Osteocyte (in vitro differentiated cells): Measurements from ENCODE around the gene NSRP1. TPM values are rescaled to one million over a fixed set of nuclear protein-coding genes. Genes with fewer than 3 reads are reported as not detected.
"Not testable (repeated sequence)": the region's sequence is repeated elsewhere in the genome, so short reads cannot be mapped to it uniquely, and the experiment has no call there.

Experiments used
- DNase-seq: peaks from one replicate; pipeline ENCODE4 v3.0.0; 2021; ENCODE audit warnings: mixed read lengths; ENCODE audit not compliant: unreplicated experiment; ENCODE audit errors: extremely low spot score
- H3K27ac Mint-ChIP-seq: one replicate; pipeline ENCODE4 v1.8.0; 2021; ENCODE audit warnings: mild to moderate bottlenecking, mixed read lengths; ENCODE audit not compliant: unreplicated experiment
- H3K27me3 Mint-ChIP-seq: one replicate; pipeline ENCODE4 v1.8.0; 2021; ENCODE audit warnings: mixed read lengths; ENCODE audit not compliant: unreplicated experiment
- H3K36me3 Mint-ChIP-seq: one replicate; pipeline ENCODE4 v1.8.0; 2021; ENCODE audit warnings: mixed read lengths; ENCODE audit not compliant: unreplicated experiment
- H3K4me1 Mint-ChIP-seq: one replicate; pipeline ENCODE4 v1.8.0; 2021; ENCODE audit warnings: mixed read lengths; ENCODE audit not compliant: unreplicated experiment
- H3K4me3 Mint-ChIP-seq: one replicate; pipeline ENCODE4 v1.8.0; 2021; ENCODE audit warnings: mild to moderate bottlenecking, moderate library complexity, mixed read lengths; ENCODE audit not compliant: unreplicated experiment
- H3K9me3 Mint-ChIP-seq: one replicate; pipeline ENCODE4 v1.8.0; 2021; ENCODE audit warnings: mixed read lengths; ENCODE audit not compliant: unreplicated experiment
- total RNA-seq: library from RNA; stranded (reverse); gene quantifications from 2 replicates; pipeline ENCODE4 v1.2.1, GENCODE V29; 2021
- TF ChIP-seq, protein P1 (sequence below): fragments of 200-600 bp; sonication (generic); IDR thresholded peaks from 2 replicates; pipeline ENCODE4 v1.5.0; 2021; ENCODE audit warnings: antibody characterized with exemption, mild to moderate bottlenecking, moderate library complexity

The NSRP1 gene
- total RNA-seq, 1 donor from 2014 or later, result 26.5 TPM

DNA sequence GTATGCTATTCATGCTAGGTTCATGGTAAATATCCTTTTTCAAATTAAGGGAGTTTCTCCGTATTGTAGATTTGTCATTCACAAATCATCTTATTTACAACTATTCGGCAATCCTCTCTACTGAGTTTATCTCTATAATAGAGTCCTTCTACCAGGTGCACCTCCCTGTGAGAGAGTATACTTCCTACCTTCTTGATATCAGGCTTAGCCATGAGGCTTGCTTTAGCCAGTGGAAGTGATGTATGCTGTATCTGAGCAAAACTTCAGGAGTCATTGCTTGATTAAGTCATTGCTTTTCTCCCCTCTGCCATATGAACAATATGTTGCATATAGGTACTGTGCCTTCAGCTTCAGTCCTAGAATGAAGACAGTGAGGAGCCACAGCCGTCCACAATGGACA is 20.5 kb downstream of the NSRP1 start:
- Mint-ChIP-seq H3K9me3 (no peaks in the 10 kb centered on the region), H3K27ac (no peak overlapping the region), H3K4me3 (no peak overlapping the region), H3K27me3 (no peaks in the 10 kb centered on the region), H3K4me1 (peaks cover 10% of the 10 kb centered on the region), H3K36me3 (peaks cover 28% of the 10 kb centered on the region)
- DNase-seq, result no peak
- TF ChIP-seq, protein P1, sequence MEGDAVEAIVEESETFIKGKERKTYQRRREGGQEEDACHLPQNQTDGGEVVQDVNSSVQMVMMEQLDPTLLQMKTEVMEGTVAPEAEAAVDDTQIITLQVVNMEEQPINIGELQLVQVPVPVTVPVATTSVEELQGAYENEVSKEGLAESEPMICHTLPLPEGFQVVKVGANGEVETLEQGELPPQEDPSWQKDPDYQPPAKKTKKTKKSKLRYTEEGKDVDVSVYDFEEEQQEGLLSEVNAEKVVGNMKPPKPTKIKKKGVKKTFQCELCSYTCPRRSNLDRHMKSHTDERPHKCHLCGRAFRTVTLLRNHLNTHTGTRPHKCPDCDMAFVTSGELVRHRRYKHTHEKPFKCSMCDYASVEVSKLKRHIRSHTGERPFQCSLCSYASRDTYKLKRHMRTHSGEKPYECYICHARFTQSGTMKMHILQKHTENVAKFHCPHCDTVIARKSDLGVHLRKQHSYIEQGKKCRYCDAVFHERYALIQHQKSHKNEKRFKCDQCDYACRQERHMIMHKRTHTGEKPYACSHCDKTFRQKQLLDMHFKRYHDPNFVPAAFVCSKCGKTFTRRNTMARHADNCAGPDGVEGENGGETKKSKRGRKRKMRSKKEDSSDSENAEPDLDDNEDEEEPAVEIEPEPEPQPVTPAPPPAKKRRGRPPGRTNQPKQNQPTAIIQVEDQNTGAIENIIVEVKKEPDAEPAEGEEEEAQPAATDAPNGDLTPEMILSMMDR, result no peak

DNA sequence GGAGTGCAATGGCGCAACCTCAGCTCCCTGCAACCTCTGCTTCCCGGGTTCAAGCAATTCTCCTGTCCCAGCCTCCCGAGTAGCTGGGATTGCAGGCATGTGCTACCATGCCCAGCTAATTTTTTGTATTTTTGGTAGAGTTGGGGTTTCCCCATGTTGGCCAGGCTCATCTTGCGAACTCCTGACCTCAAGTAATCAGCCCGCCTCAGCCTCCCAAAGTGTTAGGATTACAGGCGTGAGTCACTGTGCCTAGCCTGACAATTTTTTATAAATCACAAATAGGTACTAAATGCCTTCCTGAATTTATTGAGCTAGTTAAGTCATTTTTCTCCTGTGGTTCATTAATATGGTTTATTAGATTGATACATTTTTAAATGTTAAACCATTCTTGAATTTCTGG is 31.2 kb downstream of the NSRP1 start:
- peaks cover 12% of the 10 kb centered on the region for H3K4me1 Mint-ChIP-seq
- not testable (repeated sequence) for H3K27me3 Mint-ChIP-seq, H3K4me3 Mint-ChIP-seq, H3K36me3 Mint-ChIP-seq, DNase-seq, H3K9me3 Mint-ChIP-seq, H3K27ac Mint-ChIP-seq

DNA sequence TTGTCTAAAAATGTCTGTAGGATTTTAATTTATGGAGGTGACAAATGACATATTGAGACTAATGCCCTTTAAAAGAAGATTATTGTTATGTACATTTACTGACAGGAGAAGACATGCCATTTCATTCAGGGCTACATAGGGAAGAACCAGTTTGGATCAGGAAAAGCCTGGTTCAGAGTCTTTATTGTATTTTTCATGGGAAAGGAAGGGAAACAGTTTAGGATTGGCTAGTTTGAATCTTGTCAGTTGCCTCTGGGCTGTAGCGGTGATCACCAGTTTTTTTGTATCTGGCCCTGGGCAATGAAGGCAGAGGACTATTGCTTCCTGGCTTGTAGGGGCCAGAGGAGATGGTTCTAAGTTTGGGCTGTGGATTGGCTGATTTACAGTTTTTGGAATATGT is 31.8 kb downstream of the NSRP1 start:
- Mint-ChIP-seq H3K9me3 (no peaks in the 10 kb centered on the region), H3K27me3 (no peaks in the 10 kb centered on the region), H3K36me3 (peaks cover 8% of the 10 kb centered on the region), H3K27ac (no peak overlapping the region), H3K4me1 (peaks cover 11% of the 10 kb centered on the region), H3K4me3 (no peak overlapping the region)
- TF ChIP-seq, protein P1, result no peak
- DNase-seq, result no peak

DNA sequence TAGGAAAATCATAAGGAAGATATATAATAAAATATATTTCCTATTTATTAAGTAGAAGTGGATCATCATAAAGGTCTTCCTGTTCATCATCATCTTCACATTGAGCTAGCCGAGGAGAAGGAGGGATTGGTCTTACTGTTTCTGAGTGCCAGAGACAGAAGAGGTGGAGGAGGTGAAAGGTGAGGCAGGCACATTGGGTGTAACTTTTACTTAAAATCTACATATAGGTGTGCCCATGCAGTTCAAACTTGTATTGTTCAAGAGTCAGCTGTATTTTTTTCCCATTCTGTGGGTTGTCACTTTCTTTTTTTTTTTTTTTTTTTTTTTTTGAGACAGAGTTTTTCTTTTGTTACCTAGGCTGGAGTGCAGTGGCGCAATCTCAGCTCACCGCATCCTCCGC is 34.9 kb downstream of the NSRP1 start:
- no peak for DNase-seq
- H3K27me3 Mint-ChIP-seq, result no peaks in the 10 kb centered on the region
- no peak overlapping the region for H3K27ac Mint-ChIP-seq
- no peaks in the 10 kb centered on the region for H3K9me3 Mint-ChIP-seq
- TF ChIP-seq, protein P1, result no peak
- peaks cover 15% of the 10 kb centered on the region for H3K36me3 Mint-ChIP-seq
- H3K4me1 Mint-ChIP-seq, result peaks cover 11% of the 10 kb centered on the region
- H3K4me3 Mint-ChIP-seq, result no peak overlapping the region

DNA sequence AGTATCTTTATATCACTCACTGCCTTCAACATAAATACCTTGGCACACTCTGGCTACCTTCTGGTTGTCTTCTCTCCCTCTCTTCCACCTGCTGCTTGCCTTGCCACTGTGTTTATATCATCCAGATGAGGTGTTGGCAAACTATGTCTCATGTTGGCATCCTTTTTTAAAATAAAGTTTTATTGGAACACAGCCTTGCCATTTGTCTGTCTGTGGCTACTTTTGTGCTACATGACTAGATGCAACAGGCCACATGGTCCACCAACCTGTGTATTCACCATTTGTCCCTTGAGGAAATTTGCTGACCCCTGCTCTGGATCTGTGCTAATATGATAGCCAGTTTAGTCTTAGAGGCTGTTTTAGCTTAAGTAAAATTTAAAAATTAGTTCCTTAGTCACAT is 36.8 kb downstream of the NSRP1 start:
- DNase-seq, result no peak
- Mint-ChIP-seq H3K27ac (no peak overlapping the region), H3K4me1 (peaks cover 13% of the 10 kb centered on the region), H3K4me3 (no peak overlapping the region), H3K9me3 (peaks cover 3% of the 10 kb centered on the region), H3K27me3 (no peaks in the 10 kb centered on the region), H3K36me3 (peaks cover 29% of the 10 kb centered on the region)
- TF ChIP-seq, protein P1, result no peak

DNA sequence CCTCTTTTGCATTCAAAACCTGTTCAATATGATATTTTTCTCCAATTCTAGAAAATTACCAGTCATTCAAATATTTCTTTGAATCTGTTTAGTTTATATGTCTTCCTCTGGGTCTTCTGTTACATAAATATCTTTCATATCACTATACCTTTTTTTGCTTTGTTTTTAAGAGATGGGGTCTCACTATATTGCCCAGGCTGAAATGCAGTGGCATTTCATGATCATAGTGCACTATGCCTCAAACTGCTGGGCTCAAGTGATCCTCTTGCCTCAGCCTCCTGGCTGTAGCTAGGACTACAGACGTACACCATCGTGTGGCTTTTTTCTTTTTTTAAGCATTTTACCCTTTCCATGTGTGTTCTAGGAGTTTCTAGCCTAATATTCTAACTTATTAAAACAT is 38.8 kb downstream of the NSRP1 start:
- Mint-ChIP-seq H3K27me3 (no peaks in the 10 kb centered on the region), H3K9me3 (peaks cover 18% of the 10 kb centered on the region), H3K4me3 (no peak overlapping the region), H3K27ac (no peak overlapping the region), H3K36me3 (peaks cover 45% of the 10 kb centered on the region), H3K4me1 (peaks cover 12% of the 10 kb centered on the region)
- TF ChIP-seq, protein P1, result no peak
- DNase-seq, result no peak
